Measurements from ENCODE around the gene TCF3. TPM values are rescaled to one million over a fixed set of nuclear protein-coding genes. Genes with fewer than 3 reads are reported as not detected.

The TCF3 gene
- total and polyA plus RNA-seq, 2 of the 8 experiments (the other 6 are each of a cell fraction or from before 2014, with no cell fraction given), result 241 to 348 TPM

GRCh38 chr19:1672769-1673644 lies 20.6 kb upstream of the TCF3 start:
- FAIRE-seq, result no peak
- H3K36me3 ChIP-seq (ENCODE audit: control insufficient read depth in 2 of 4, insufficient read depth in 4 of 4, low read length in 3 of 4), result no peaks in the 10 kb centered on the region
- TF ChIP-seq EGR1 (IDR thresholded peaks at IDR 0.05; ENCODE audit: borderline replicate concordance, low read depth, low read length) (no peak), RBBP5 (IDR thresholded peaks at IDR 0.05; ENCODE audit: borderline replicate concordance, low read depth, low read length) (no peak), SIN3A (conservative IDR thresholded peaks at IDR 0.05 in 1 of 2, IDR thresholded peaks at IDR 0.05 in 1 of 2; ENCODE audit: low read depth in 1 of 2, low read length in 2 of 2) (no peak), SUZ12 (IDR thresholded peaks at IDR 0.05; ENCODE audit: low read length) (no peak), PHF8 (conservative IDR thresholded peaks at IDR 0.05; ENCODE audit: low read depth, low read length) (no peak), TEAD4 (IDR thresholded peaks at IDR 0.05; ENCODE audit: low read depth, low read length) (no peak), BCL11A (IDR thresholded peaks at IDR 0.05; ENCODE audit: low read depth in 2 of 2, low read length in 2 of 2) (no peak)

More at GRCh38 chr19:1672769-1673644, 20.6 kb upstream of the TCF3 start:
- no peak overlapping the region for H4K5ac ChIP-seq (ENCODE audit: insufficient read length, low read depth, low read length)
- ChIA-PET CTCF (ENCODE audit: partially characterized antibody) (interaction anchor here (0.6 to 6.0 kb wide), 58 partner anchors 10 to 1628 kb away, joined by 3 to 59 read pairs (median 4); partner anchors contain the start of gene UQCR11), POLR2A (ENCODE audit: partially characterized antibody) (interaction anchor here (0.8 to 2.3 kb wide), 5 partner anchors 9 to 92 kb away, joined by 3 to 6 read pairs (median 3); no protein-coding TSS in a partner anchor)
- H3K79me2 ChIP-seq (ENCODE audit: control insufficient read depth in 1 of 2, insufficient read depth in 2 of 2, low read length in 2 of 2), result no peaks in the 10 kb centered on the region
- H3K18ac ChIP-seq (ENCODE audit: extremely low read depth, low read length), result peak overlapping the region; percentile 32; the same call in 1 of the 2 replicates
- 79% methylated on average over 33 of the region's 33 CpGs; no CpG with 5 or more reads in 1 of the 2 experiments for WGBS, 2 experiments (ENCODE audit: extremely low coverage in 1 of 2, insufficient coverage in 1 of 2, insufficient read length in 1 of 2, insufficient replicate concordance in 2 of 2, low coverage in 1 of 2, low lambda C conversion rate in 2 of 2, missing lambda C conversion rate in 1 of 2)
- H4K20me1 ChIP-seq (replicated peaks in 1 of 2; ENCODE audit: control insufficient read depth in 1 of 2, insufficient read depth in 2 of 2, low read length in 2 of 2), result peaks cover 0 to 6% of the 10 kb centered on the region in 2 experiments
- peak overlapping the region; percentile 94 for H3K4ac ChIP-seq (replicated peaks; ENCODE audit: insufficient read length, low read depth, low read length)
- 0 out of 2 replicates have a peak overlapping the region, but pooled peaks have one; percentile 80 for H2BK20ac ChIP-seq (ENCODE audit: low read length)
- no peak overlapping the region for H3K14ac ChIP-seq (ENCODE audit: insufficient read length)
- H3K4me1 ChIP-seq (replicated peaks in 1 of 4; ENCODE audit: control insufficient read depth in 3 of 4, insufficient read depth in 4 of 4, low read length in 3 of 4), result peaks cover 0 to 16% (median 9%) of the 10 kb centered on the region in 4 experiments; a peak in 6 of 7 replicates
- peak overlapping the region; percentile 97 for H2BK15ac ChIP-seq (ENCODE audit: low read length)
- H3K9me3 ChIP-seq (ENCODE audit: insufficient read depth in 2 of 2, low read depth in 1 of 2, low read length in 1 of 2), result no peaks in the 10 kb centered on the region
- peaks cover 32 to 86% (median 73%) of the 10 kb centered on the region in 4 experiments for H3K27me3 ChIP-seq (replicated peaks in 1 of 4; ENCODE audit: control insufficient read depth in 3 of 4, extremely low read depth in 1 of 4, insufficient read depth in 3 of 4, low read length in 3 of 4)
- no peak overlapping the region for H2BK120ac ChIP-seq (replicated peaks; ENCODE audit: low read depth, low read length)
- no peak overlapping the region for H3K27ac ChIP-seq (ENCODE audit: low read depth, low read length)
- H2BK12ac ChIP-seq (ENCODE audit: low read depth, low read length), result peak overlapping the region; percentile 98; the same call in 1 of the 2 replicates
- H3K9ac ChIP-seq (replicated peaks in 1 of 4; ENCODE audit: extremely low read depth in 1 of 4, low read depth in 3 of 4, low read length in 3 of 4), result no peak overlapping the region
- peak overlapping the region; percentile 14 for H4K91ac ChIP-seq (replicated peaks; ENCODE audit: insufficient read length, low read length)
- no peak overlapping the region for H3K23ac ChIP-seq (ENCODE audit: insufficient read length)
- no peaks in the 10 kb centered on the region for H3K79me1 ChIP-seq (ENCODE audit: low read depth, low read length)
- no peak overlapping the region for H3K4me3 ChIP-seq (ENCODE audit: extremely low read depth in 1 of 4, insufficient read depth in 2 of 4, low read depth in 3 of 4, low read length in 4 of 4)
- no peak for DNase-seq (ENCODE audit: low read depth in 1 of 2, low spot score in 2 of 2)
- H2BK5ac ChIP-seq (ENCODE audit: low read depth, low read length), result no peak overlapping the region; the same call in 1 of the 2 replicates
- H3K4me2 ChIP-seq (ENCODE audit: insufficient read depth in 1 of 2, low read depth in 2 of 2, low read length in 2 of 2), result no peak overlapping the region; a peak in 1 of 4 replicates
- 0 out of 2 replicates have a peak overlapping the region, but pooled peaks have one; percentile 43 for H4K8ac ChIP-seq (ENCODE audit: extremely low read depth, insufficient read depth, low read length)
- no peak overlapping the region for H3K56ac ChIP-seq (replicated peaks; ENCODE audit: insufficient read length, low read depth, low read length)
- H2AFZ ChIP-seq (ENCODE audit: low read length), result no peak overlapping the region
- peak overlapping the region; percentile 89; the same call in 1 of the 2 replicates for H2AK5ac ChIP-seq (ENCODE audit: low read depth, low read length)
- H3K23me2 ChIP-seq (ENCODE audit: low read depth, low read length), result peaks cover 14% of the 10 kb centered on the region

Measured in H1 (cell line).